OCI-LY7 (cell line): Measurements from ENCODE around the gene CSTB. TPM values are rescaled to one million over a fixed set of nuclear protein-coding genes. Genes with fewer than 3 reads are reported as not detected.

Experiments used
- BruUV-seq: library from RNA; stranded (reverse); fragments of 400-500 nt; replicated peaks from 2 replicates; lab custom pipeline; 2021; lab: Mats Ljungman, UMichigan
- CTCF ChIA-PET: fragments of 300-600 bp; sonication (Branson Sonifier 250); formaldehyde crosslinking; loops from one replicate; lab custom pipeline; 2022; ENCODE audit warnings: antibody characterized with exemption; ENCODE audit not compliant: unreplicated experiment; lab: Charles Lee
- POLR2A ChIA-PET: fragments of 300-600 bp; sonication (Branson Sonifier 250); formaldehyde crosslinking; loops from one replicate; lab custom pipeline; 2022; ENCODE audit warnings: antibody characterized with exemption; lab: Charles Lee
- DNase-seq: peaks from one replicate; pipeline ENCODE4 v3.0.0-alpha.2; 2015; ENCODE audit warnings: low spot score
- H2AFZ ChIP-seq: fragments of 200-600 bp; sonication (generic), shearing (Covaris generic); 2 replicates; pipeline ENCODE4 v1.6.1; 2014; ENCODE audit warnings: mild to moderate bottlenecking, antibody characterized with exemption, low read length, moderate library complexity
- H3K27ac ChIP-seq: fragments of 200-600 bp; sonication (generic); 2 replicates; pipeline ENCODE4 v1.5.1; 2014; ENCODE audit warnings: mixed run types, low read depth, mild to moderate bottlenecking, moderate library complexity, low read length, inconsistent platforms; ENCODE audit not compliant: poor library complexity, severe bottlenecking
- H3K36me3 ChIP-seq: fragments of 200-600 bp; sonication (generic); 2 replicates; pipeline ENCODE4 v1.6.1; 2014; ENCODE audit warnings: mild to moderate bottlenecking, antibody characterized with exemption, low read length, moderate library complexity, mixed read lengths; ENCODE audit not compliant: insufficient read depth
- H3K4me1 ChIP-seq: fragments of 200-600 bp; sonication (generic); 2 replicates; pipeline ENCODE4 v1.5.1; 2014; ENCODE audit warnings: mild to moderate bottlenecking, low read length; ENCODE audit not compliant: insufficient read depth, poor library complexity, severe bottlenecking
- H3K4me2 ChIP-seq: fragments of 200-600 bp; sonication (generic); 2 replicates; pipeline ENCODE4 v1.6.1; 2014; ENCODE audit warnings: mild to moderate bottlenecking, low read length
- H3K4me3 ChIP-seq: fragments of 200-600 bp; sonication (generic); 2 replicates; pipeline ENCODE4 v1.5.1; 2014; ENCODE audit warnings: mild to moderate bottlenecking, low read depth, low read length; ENCODE audit not compliant: poor library complexity, severe bottlenecking
- H3K79me2 ChIP-seq: fragments of 200-600 bp; sonication (generic); 2 replicates; pipeline ENCODE4 v1.6.1; 2016; ENCODE audit warnings: low read depth, mild to moderate bottlenecking, low read length, moderate library complexity, mixed read lengths; ENCODE audit not compliant: insufficient read depth
- H3K9me2 ChIP-seq: fragments of 200-600 bp; sonication (generic); 2 replicates; pipeline ENCODE4 v1.6.1; 2016; ENCODE audit warnings: mild to moderate bottlenecking, low read length, mixed read lengths; ENCODE audit not compliant: insufficient read depth
- H3K9me3 ChIP-seq: fragments of 200-600 bp; sonication (generic); 2 replicates; pipeline ENCODE4 v1.6.1; 2014; ENCODE audit warnings: mild to moderate bottlenecking, mixed run types, low read length, mixed read lengths
- H4K20me1 ChIP-seq: fragments of 200-600 bp; sonication (generic); 2 replicates; pipeline ENCODE4 v1.6.1; 2014; ENCODE audit warnings: mild to moderate bottlenecking, antibody characterized with exemption, low read length, moderate library complexity, mixed read lengths; ENCODE audit not compliant: insufficient read depth
- CTCF ChIP-seq: fragments of 200-600 bp; sonication (generic); conservative IDR thresholded peaks from 2 replicates; pipeline ENCODE4 v1.5.1; 2014; ENCODE audit warnings: mild to moderate bottlenecking, antibody characterized with exemption, low read length, moderate library complexity, mixed read lengths
- EZH2phosphoT487 ChIP-seq: fragments of 200-600 bp; sonication (generic); IDR thresholded peaks from 2 replicates; pipeline ENCODE4 v1.6.1; 2018; ENCODE audit warnings: low read depth, borderline replicate concordance, mild to moderate bottlenecking, mixed run types, antibody characterized with exemption, low read length, moderate library complexity, mixed read lengths
- intact Hi-C: fragments of 100-400 bp; cut with micrococcal nuclease; formaldehyde crosslinking; loops from one replicate; pipeline ENCODE4 v1.10.0; 2022; ENCODE audit not compliant: unreplicated experiment
- total RNA-seq, 2 experiments: library from RNA; depleted of rRNA in 1 of 2; stranded (reverse); fragments of >200 nt in 1 of 2; shearing (Covaris generic) in 1 of 2; gene quantifications; 2 replicates each; pipeline ENCODE4 v1.2.3, GENCODE V29; 2014 to 2022

CSTB gene
- total RNA-seq, 2 experiments from 2014 or later, result 15.6 to 33.3 TPM

- TSS peak; percentile 89 for BruUV-seq
- Histone ChIP-seq H3K36me3 (peaks cover 22% of the 10 kb centered on the region), H3K9me2 (no peaks in the 10 kb centered on the region), H3K27ac (no peak overlapping the region), H2AFZ (no peak overlapping the region), H3K9me3 (no peaks in the 10 kb centered on the region), H3K79me2 (no peaks in the 10 kb centered on the region), H3K4me2 (no peak overlapping the region), H4K20me1 (no peaks in the 10 kb centered on the region), H3K4me3 (no peak overlapping the region), H3K4me1 (peaks cover 20% of the 10 kb centered on the region)
- intact Hi-C loops, result loop anchor here (10.0 kb wide), 1 partner anchor 109 kb away; no protein-coding TSS in a partner anchor
- ChIA-PET CTCF (no interaction called here), POLR2A (interaction anchor here (0.6 kb wide), 1 partner anchor 565 kb away, joined by 3 read pairs; the partner anchor contains the start of gene CFAP410)
- DNase-seq, result no peak
- no peak for TF ChIP-seq CTCF
- TF ChIP-seq EZH2phosphoT487, result no peak
Measured at GRCh38 chr21:43774163-43774562, 1.9 kb downstream of the CSTB start.

- H3K79me2 ChIP-seq, result no peaks in the 10 kb centered on the region
- peaks cover 22% of the 10 kb centered on the region for H3K36me3 ChIP-seq
- intact Hi-C loops, result loop anchor here (10.0 kb wide), 1 partner anchor 108 kb away; no protein-coding TSS in a partner anchor
- H3K9me3 ChIP-seq, result no peaks in the 10 kb centered on the region
- DNase-seq, result no peak
- H3K4me3 ChIP-seq, result no peak overlapping the region
- no peaks in the 10 kb centered on the region for H4K20me1 ChIP-seq
- ChIA-PET POLR2A (no interaction called here), CTCF (no interaction called here)
- BruUV-seq, result no TSS peak
- H3K27ac ChIP-seq, result no peak overlapping the region
- no peak for TF ChIP-seq EZH2phosphoT487
- TF ChIP-seq CTCF, result no peak
- H2AFZ ChIP-seq, result no peak overlapping the region
- no peaks in the 10 kb centered on the region for H3K9me2 ChIP-seq
- H3K4me2 ChIP-seq, result no peak overlapping the region
- H3K4me1 ChIP-seq, result peaks cover 10% of the 10 kb centered on the region
Measured at GRCh38 chr21:43772425-43772821, 3.7 kb downstream of the CSTB start.

- Histone ChIP-seq H2AFZ (no peak overlapping the region), H3K9me3 (no peaks in the 10 kb centered on the region), H3K9me2 (no peaks in the 10 kb centered on the region), H3K4me3 (no peak overlapping the region), H3K4me1 (peaks cover 10% of the 10 kb centered on the region), H3K4me2 (no peak overlapping the region), H3K27ac (no peak overlapping the region), H4K20me1 (no peaks in the 10 kb centered on the region), H3K36me3 (peaks cover 22% of the 10 kb centered on the region), H3K79me2 (no peaks in the 10 kb centered on the region)
- intact Hi-C loops, result loop anchor here (10.0 kb wide), 1 partner anchor 107 kb away; no protein-coding TSS in a partner anchor
- TF ChIP-seq EZH2phosphoT487 (no peak), CTCF (no peak)
- DNase-seq, result no peak
- BruUV-seq, result no TSS peak
- CTCF ChIA-PET, result no interaction called here
- POLR2A ChIA-PET, result no interaction called here
Measured at GRCh38 chr21:43771698-43772424, 4.2 kb downstream of the CSTB start.
